HepG2 (cell line): ENCODE results near the gene ACAP3. TPM values are rescaled to one million over a fixed set of nuclear protein-coding genes. Genes with fewer than 3 reads are reported as not detected.
A peak's percentile ranks its signal among the peaks of the same experiment; 100 is the strongest.

Experiments
- FOXO4 ChIP-seq: sonication (generic); formaldehyde crosslinking; conservative IDR thresholded peaks from 2 replicates; pipeline ENCODE4 v1.8.1; 2023; ENCODE audit warnings: missing genetic modification reagents
- HOXA5 ChIP-seq: sonication (generic); formaldehyde crosslinking; IDR thresholded peaks from 2 replicates; pipeline ENCODE4 v1.4.0; 2020; ENCODE audit warnings: missing genetic modification reagents
- JUNB ChIP-seq: sonication (generic); formaldehyde crosslinking; IDR thresholded peaks from 2 replicates; pipeline ENCODE4 v1.8.0; 2022; ENCODE audit warnings: missing genetic modification reagents, mild to moderate bottlenecking, borderline replicate concordance
- PHB2 ChIP-seq: fragments of 450-650 bp; IDR thresholded peaks from 2 replicates; pipeline ENCODE4 v1.6.1; 2018; ENCODE audit not compliant: partially characterized antibody
- RBFOX2 ChIP-seq: fragments of 200-400 bp; formaldehyde crosslinking; IDR thresholded peaks from 2 replicates; pipeline ENCODE4 v1.6.1; 2017; ENCODE audit warnings: low read depth, mild to moderate bottlenecking, low read length
- WIZ ChIP-seq: sonication (generic); formaldehyde crosslinking; IDR thresholded peaks from 2 replicates; pipeline ENCODE4 v1.5.1; 2020; ENCODE audit warnings: mild to moderate bottlenecking, missing genetic modification reagents
- ZBTB14 ChIP-seq: sonication (generic); formaldehyde crosslinking; IDR thresholded peaks from 2 replicates; pipeline ENCODE4 v1.4.0; 2020; ENCODE audit warnings: missing genetic modification reagents
- ZNF335 ChIP-seq: sonication (generic); formaldehyde crosslinking; IDR thresholded peaks from 2 replicates; pipeline ENCODE4 v1.4.0; 2020; ENCODE audit warnings: missing genetic modification reagents
- ZNF512B ChIP-seq: sonication (generic); formaldehyde crosslinking; IDR thresholded peaks from 2 replicates; pipeline ENCODE4 v1.5.1; 2020; ENCODE audit warnings: missing genetic modification reagents, mild to moderate bottlenecking, borderline replicate concordance
- ZNF614 ChIP-seq: IDR thresholded peaks from 2 replicates; pipeline ENCODE4 v1.6.1; 2018; ENCODE audit warnings: missing biosample characterization, missing genetic modification reagents, inconsistent platforms, borderline replicate concordance
- ZNF703 ChIP-seq: sonication (generic); formaldehyde crosslinking; IDR thresholded peaks from 2 replicates; pipeline ENCODE4 v1.5.1; 2020; ENCODE audit warnings: missing genetic modification reagents, mild to moderate bottlenecking, moderate library complexity, borderline replicate concordance
- ZNF747 ChIP-seq: sonication (generic); formaldehyde crosslinking; IDR thresholded peaks from 2 replicates; pipeline ENCODE4 v1.8.1; 2023; ENCODE audit warnings: missing genetic modification reagents, mild to moderate bottlenecking, borderline replicate concordance
- polyA plus RNA-seq, 8 experiments: library from polyadenylated mRNA; depleted of rRNA in 3 of 8; stranded (reverse) in 7 of 8; unstranded in 1 of 8; fragments of >200 nt; fragmentation: Illumina TruSeq in 4 of 8; extraction: Trizol in 4 of 8; gene quantifications; 2 replicates each; pipeline versions ENCODE4 v1.2.1 to v1.2.3, GENCODE V29; 2011 to 2016; ENCODE audit warnings: low read depth in 4 of 8, missing spikeins in 1 of 8, mixed read lengths in 1 of 8; ENCODE audit not compliant: insufficient read depth in 1 of 8
- total RNA-seq, 5 experiments: library from RNA; depleted of rRNA; stranded (reverse); fragments of >200 nt; fragmentation: Illumina TruSeq; extraction: Trizol; gene quantifications; 2 replicates each; pipeline ENCODE4 v1.2.3, GENCODE V29; 2016; ENCODE audit warnings: low read depth in 1 of 5
- TF ChIP-seq, protein P1 (sequence below): sonication (generic); formaldehyde crosslinking; IDR thresholded peaks from 2 replicates; pipeline ENCODE4 v1.4.0; 2020; ENCODE audit warnings: low read depth, missing genetic modification reagents
- TF ChIP-seq, protein P2 (sequence below): sonication (generic); formaldehyde crosslinking; IDR thresholded peaks from 2 replicates; pipeline ENCODE4 v1.4.0; 2020; ENCODE audit warnings: missing genetic modification reagents, mild to moderate bottlenecking, borderline replicate concordance

Gene ACAP3
- total and polyA plus RNA-seq, 2 of the 13 experiments (the other 11 are each of a cell fraction or from before 2014, with no cell fraction given): 29.4 to 50.8 TPM

DNA sequence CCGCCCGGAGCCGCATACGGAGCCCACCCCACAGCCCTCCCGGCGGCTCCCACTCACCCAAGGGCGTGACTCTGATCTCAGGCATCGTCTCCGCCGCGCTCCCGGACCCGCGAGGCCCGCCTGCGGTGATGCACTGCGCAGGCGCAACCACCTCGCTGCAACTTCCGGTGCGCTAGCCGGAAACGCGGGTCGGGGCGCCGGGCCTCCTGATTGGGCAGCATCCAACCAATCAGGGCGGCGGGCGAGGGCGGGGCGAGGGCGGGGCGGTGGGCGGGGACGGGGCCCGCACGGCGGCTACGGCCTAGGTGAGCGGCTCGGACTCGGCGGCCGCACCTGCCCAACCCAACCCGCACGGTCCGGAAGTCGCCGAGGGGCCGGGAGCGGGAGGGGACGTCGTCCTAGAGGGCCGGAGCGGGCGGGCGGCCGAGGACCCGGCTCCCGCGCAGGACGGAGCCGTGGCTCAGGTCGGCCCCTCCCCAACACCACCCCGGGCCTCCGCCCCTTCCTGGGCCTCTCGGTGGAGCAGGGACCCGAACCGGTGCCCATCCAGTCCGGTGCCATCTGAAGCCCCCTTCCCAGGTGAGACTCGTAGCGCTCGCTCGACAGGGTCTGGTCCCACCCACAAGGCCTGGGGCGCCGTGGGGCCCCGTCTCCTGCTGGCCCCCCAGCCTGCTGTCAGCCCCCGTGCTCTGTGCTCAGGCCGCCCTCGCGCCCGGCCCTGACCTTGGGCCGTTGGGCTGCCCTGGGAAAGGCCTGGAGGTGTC lies 17.0 kb upstream of the ACAP3 start, which contains the start of the genes CPTP and INTS11 (continued):
- TF ChIP-seq ZNF747 (CRISPR knock-in tag) (peak; percentile 93), RBFOX2 (peak; percentile 92), HOXA5 (no peak), ZNF703 (no peak), JUNB (no peak), ZNF512B (CRISPR knock-in tag) (no peak), ZNF335 (CRISPR knock-in tag) (0 out of 2 replicates have a peak, but pooled peaks have one; percentile 61), PHB2 (no peak), FOXO4 (CRISPR knock-in tag) (no peak), ZNF614 (CRISPR knock-in tag) (no peak), ZBTB14 (CRISPR knock-in tag) (no peak; the same call in 1 of the 2 replicates), WIZ (CRISPR knock-in tag) (no peak)
- TF ChIP-seq, protein P1, sequence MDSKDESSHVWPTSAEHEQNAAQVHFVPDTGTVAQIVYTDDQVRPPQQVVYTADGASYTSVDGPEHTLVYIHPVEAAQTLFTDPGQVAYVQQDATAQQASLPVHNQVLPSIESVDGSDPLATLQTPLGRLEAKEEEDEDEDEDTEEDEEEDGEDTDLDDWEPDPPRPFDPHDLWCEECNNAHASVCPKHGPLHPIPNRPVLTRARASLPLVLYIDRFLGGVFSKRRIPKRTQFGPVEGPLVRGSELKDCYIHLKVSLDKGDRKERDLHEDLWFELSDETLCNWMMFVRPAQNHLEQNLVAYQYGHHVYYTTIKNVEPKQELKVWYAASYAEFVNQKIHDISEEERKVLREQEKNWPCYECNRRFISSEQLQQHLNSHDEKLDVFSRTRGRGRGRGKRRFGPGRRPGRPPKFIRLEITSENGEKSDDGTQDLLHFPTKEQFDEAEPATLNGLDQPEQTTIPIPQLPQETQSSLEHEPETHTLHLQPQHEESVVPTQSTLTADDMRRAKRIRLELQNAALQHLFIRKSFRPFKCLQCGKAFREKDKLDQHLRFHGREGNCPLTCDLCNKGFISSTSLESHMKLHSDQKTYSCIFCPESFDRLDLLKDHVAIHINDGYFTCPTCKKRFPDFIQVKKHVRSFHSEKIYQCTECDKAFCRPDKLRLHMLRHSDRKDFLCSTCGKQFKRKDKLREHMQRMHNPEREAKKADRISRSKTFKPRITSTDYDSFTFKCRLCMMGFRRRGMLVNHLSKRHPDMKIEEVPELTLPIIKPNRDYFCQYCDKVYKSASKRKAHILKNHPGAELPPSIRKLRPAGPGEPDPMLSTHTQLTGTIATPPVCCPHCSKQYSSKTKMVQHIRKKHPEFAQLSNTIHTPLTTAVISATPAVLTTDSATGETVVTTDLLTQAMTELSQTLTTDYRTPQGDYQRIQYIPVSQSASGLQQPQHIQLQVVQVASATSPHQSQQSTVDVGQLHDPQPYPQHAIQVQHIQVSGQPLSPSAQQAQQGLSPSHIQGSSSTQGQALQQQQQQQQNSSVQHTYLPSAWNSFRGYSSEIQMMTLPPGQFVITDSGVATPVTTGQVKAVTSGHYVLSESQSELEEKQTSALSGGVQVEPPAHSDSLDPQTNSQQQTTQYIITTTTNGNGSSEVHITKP (CRISPR knock-in tag): no peak
- TF ChIP-seq, protein P2, sequence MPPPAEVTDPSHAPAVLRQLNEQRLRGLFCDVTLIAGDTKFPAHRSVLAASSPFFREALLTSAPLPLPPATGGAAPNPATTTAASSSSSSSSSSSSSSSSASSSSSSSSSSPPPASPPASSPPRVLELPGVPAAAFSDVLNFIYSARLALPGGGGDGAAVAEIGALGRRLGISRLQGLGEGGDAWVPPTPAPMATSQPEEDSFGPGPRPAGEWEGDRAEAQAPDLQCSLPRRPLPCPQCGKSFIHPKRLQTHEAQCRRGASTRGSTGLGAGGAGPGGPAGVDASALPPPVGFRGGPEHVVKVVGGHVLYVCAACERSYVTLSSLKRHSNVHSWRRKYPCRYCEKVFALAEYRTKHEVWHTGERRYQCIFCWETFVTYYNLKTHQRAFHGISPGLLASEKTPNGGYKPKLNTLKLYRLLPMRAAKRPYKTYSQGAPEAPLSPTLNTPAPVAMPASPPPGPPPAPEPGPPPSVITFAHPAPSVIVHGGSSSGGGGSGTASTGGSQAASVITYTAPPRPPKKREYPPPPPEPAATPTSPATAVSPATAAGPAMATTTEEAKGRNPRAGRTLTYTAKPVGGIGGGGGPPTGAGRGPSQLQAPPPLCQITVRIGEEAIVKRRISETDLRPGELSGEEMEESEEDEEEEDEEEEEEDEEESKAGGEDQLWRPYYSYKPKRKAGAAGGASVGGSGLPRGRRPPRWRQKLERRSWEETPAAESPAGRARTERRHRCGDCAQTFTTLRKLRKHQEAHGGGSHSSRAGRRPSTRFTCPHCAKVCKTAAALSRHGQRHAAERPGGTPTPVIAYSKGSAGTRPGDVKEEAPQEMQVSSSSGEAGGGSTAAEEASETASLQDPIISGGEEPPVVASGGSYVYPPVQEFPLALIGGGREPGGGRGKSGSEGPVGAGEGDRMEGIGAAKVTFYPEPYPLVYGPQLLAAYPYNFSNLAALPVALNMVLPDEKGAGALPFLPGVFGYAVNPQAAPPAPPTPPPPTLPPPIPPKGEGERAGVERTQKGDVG (CRISPR knock-in tag): no peak
